NOMO-1 (cell line): ENCODE results near the gene CHN2.

ENCODE experiments used
- DNase-seq, 2 experiments: peaks; one replicate each; lab custom pipeline; 2025; ENCODE audit not compliant: unreplicated experiment in 2 of 2; lab: John Stamatoyannopoulos, UW

Gene CHN2

GRCh38 chr7:29418056-29418455 lies 223.5 kb downstream of the CHN2 start:
- no peak for DNase-seq

- DNase-seq: no peak
These were observed 224.1 kb downstream of the CHN2 start for GRCh38 chr7:29418651-29419050.

DNA sequence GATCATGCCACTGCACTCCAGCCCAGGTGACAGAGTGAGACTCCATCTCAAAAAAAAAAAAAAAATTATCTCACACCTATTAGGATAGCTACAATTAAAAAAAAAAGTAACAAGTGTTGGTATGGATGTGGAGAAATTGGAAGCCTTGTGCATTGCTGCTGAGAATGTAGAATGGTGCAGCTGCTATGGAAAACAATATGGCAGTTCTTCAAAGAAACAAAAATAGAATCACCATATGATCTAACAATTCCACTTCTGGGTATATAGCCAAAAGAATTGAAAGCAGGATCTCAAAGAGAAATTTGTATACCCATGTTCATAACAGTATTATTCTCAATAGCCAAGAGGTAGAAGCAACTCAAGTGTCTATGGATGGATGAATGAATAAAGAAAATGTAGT lies 225.4 kb downstream of the CHN2 start:
- DNase-seq: no peak

GRCh38 chr7:29421010-29421956 lies 226.7 kb downstream of the CHN2 start:
- DNase-seq: no peak

- DNase-seq: no peak
These were observed 228.3 kb downstream of the CHN2 start for GRCh38 chr7:29422829-29423228.

DNA sequence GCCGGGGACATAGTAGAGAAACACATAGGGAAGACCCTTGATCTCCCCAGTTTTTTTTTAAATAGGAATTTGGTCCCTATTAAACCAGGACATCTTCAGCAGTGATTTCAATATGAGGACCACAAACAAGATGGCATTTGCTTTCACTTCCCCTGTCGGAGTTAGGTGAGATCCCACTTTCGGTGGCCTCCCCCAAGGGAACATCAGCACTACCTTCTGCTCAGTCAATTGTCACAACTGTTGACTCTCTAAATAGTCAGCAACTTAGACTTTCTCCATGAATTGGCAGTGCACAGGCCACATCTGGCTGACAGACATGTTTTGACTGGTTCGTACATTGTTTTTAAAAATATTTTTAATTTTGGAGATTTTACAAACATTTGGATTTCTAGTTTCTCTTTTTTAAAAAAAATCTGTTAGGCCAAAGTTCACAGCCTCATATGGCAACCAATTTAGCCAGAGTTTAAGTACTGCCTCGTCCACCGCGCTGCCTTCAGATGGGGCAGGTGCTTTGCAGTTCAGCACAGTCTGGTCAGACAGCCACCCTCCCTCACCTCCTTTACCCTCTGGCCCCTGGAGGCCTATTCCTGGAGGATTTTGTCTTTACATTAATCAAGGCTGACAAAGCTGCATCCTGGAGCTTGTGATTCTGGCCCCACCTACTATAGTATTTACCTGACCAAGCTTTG lies 229.9 kb downstream of the CHN2 start:
- DNase-seq: no peak

DNA sequence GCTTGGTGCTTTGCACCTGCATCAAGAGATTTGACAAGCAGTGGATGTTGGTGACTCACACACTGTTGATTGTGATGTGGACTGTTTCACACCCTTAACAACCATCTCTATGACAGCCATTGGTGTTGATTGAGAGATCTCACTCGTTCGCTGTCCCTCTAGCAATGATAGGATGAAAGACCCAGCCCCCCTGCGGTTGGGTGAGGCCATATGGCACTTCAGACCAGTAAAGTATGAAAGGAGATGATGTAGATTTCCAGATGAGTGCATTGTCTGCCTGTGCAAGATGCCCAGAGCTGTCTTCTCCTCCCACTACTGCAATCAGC lies 230.4 kb downstream of the CHN2 start:
- DNase-seq: no peak

GRCh38 chr7:29426587-29426986 lies 232.0 kb downstream of the CHN2 start:
- no peak for DNase-seq

GRCh38 chr7:29429401-29429800 lies 234.8 kb downstream of the CHN2 start:
- DNase-seq: no peak

GRCh38 chr7:29430279-29430949 lies 235.8 kb downstream of the CHN2 start:
- no peak for DNase-seq

- DNase-seq: no peak
These were observed 237.1 kb downstream of the CHN2 start for GRCh38 chr7:29431686-29432085.

DNA sequence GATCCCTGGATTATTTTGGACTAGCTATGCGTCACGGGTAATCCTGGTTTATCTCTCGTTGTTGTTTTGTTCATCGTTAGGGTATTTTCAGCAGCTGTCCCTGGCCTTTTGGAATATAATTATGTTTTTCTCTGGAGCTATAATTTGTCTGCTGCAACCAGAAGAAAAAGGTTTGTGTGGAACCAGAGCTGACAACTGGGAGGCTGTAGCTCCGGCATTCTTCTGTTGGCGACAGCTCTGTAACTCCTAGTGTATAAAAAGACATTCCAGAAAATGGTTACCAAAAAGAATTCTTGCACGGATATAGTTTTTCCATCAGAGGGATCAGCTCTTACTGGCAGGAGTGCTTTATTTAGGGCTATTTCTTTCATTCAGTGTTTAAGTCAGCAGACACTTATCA lies 238.1 kb downstream of the CHN2 start:
- DNase-seq: no peak

DNA sequence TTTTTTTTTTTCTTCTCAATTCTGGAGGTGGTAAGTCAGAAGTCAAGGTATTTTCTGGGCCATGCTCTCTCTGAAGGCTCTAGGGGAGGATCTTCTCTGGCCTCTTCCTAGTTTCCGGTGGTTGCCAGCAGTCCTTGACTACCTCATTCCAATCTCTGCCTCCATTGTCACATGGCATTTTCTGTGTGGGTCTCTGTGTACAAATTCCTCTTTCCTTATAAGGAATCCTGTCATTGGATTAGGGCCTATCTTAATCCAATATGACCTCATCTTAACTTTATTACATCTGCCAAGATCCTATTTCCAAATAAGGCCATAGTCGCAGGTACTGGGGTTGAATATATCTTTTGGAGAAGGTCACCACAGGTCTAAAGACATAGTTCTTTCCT lies 239.8 kb downstream of the CHN2 start:
- DNase-seq: no peak

GRCh38 chr7:29435167-29435566 lies 240.6 kb downstream of the CHN2 start:
- DNase-seq: no peak

GRCh38 chr7:29435902-29436301 lies 241.3 kb downstream of the CHN2 start:
- no peak for DNase-seq

GRCh38 chr7:29442146-29442545 lies 247.6 kb downstream of the CHN2 start:
- no peak for DNase-seq

DNA sequence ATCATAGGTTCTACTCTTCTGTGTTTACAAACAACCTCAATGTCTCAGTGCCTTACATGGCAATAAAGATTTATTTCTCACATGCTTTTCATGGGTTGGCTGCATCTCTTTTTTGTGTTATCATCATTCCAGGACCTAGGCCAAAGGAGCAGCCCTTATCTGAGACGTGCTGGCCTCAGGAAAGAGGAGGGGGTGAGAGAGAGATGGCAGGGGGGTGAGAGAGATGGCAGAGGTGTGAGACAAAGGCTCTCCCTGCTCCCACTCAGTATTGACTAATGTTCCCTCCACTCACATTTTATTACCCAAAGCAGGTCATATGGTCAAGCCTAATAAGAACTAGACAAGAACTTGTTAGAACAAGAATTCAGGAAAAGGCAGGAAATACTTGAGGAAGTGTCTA lies 249.0 kb downstream of the CHN2 start:
- DNase-seq: no peak

- DNase-seq: no peak
These were observed 249.7 kb downstream of the CHN2 start for GRCh38 chr7:29444267-29444666.

- no peak for DNase-seq
These were observed 251.2 kb downstream of the CHN2 start for GRCh38 chr7:29445736-29446135.

DNA sequence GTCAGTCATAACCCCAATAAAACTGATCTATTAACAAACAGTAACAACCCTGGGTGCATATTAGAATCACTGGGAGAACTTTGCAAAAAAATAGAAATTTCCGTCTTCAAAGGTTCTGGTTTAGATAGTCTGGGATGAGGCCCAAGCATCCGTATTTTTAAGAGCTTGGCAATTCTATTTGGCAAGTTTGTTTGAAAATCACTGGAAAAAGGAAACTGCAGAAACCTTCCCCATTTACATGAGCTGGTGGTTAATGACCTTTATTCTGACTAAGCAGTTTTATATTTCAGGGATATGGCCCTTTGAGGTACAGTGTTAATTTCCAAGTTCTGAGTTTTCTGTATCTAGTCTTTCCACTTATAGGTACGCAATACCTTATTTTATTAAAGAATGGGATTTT lies 253.3 kb downstream of the CHN2 start:
- no peak for DNase-seq

DNA sequence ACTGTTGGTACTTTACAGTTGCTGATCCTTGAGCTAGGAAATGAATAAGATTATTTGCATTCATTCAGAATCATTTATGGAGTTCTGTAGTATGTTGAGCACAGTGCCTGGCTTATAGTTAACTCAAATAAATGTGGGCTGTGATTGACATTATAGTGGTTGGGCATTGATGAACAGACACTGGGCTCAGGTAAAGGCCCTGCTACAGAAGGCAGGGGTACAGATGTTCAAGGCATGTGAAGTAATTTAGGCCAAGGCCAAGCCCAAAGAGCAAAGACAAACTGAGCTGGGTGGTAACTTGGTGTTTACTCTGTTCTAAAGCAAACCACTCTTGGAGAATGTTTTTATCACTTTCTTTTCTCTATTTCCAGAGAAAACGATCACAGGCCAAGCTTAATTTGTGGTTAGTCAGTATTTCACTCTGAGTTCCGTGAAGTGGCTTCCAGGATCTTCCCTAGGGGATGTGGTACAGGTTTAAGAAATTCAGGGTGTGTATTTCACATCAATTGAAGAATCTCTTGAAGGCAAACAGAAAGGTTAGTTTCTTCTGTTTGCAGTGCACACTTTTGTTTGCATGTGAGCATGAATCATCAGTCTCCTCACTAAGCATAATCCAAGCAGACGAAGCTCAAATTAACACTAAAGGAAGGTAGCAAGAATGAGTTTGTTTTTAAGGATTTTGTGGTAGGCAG lies 255.1 kb downstream of the CHN2 start:
- no peak for DNase-seq
